ENCODE measurements around the gene FAM163A. TPM values are rescaled to one million over a fixed set of nuclear protein-coding genes. Genes with fewer than 3 reads are reported as not detected.

FAM163A gene
- total and polyA plus RNA-seq, 8 donors: 0.06 to 0.28 (median 0.15) TPM; not detected in 3

DNA sequence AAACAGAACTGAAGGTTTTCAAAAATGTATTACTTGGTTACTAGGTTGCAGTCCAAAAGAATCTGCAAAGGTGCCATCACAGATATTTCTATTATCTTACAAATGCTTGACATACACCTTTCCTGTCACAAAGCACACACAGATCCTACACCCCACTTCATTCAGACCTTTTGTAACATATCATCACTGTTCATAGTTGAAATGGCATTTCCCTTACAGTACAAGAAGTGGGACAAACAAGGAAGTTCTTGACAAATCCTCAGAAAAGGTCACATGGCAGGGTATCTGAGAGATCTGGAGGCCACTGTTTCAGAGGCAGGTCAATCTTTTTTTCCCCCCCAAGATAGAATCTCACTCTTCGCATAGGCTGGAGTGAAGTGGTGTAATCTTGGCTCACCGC lies 113.2 kb downstream of the FAM163A start:
- H3K27me3 ChIP-seq: no peaks in the 10 kb centered on the region
- TF ChIP-seq, protein P1, sequence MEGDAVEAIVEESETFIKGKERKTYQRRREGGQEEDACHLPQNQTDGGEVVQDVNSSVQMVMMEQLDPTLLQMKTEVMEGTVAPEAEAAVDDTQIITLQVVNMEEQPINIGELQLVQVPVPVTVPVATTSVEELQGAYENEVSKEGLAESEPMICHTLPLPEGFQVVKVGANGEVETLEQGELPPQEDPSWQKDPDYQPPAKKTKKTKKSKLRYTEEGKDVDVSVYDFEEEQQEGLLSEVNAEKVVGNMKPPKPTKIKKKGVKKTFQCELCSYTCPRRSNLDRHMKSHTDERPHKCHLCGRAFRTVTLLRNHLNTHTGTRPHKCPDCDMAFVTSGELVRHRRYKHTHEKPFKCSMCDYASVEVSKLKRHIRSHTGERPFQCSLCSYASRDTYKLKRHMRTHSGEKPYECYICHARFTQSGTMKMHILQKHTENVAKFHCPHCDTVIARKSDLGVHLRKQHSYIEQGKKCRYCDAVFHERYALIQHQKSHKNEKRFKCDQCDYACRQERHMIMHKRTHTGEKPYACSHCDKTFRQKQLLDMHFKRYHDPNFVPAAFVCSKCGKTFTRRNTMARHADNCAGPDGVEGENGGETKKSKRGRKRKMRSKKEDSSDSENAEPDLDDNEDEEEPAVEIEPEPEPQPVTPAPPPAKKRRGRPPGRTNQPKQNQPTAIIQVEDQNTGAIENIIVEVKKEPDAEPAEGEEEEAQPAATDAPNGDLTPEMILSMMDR (IDR thresholded peaks at IDR 0.05): no peak
- intact Hi-C loops (cut with DNase I): no loop called here
- no peak overlapping the region for H3K27ac ChIP-seq
- no peak for ATAC-seq
- no peaks in the 10 kb centered on the region for H3K4me1 ChIP-seq
- FAIRE-seq: no peak
- H3K36me3 ChIP-seq: peaks cover 0 to 11% (median 0%) of the 10 kb centered on the region in 3 donors
- no peak overlapping the region for H3K4me3 ChIP-seq
- 94 to 97% methylated on average over 2 of the region's 2 CpGs for WGBS, 2 donors
- no peak for DNase-seq
- no peaks in the 10 kb centered on the region for H3K9me3 ChIP-seq

DNA sequence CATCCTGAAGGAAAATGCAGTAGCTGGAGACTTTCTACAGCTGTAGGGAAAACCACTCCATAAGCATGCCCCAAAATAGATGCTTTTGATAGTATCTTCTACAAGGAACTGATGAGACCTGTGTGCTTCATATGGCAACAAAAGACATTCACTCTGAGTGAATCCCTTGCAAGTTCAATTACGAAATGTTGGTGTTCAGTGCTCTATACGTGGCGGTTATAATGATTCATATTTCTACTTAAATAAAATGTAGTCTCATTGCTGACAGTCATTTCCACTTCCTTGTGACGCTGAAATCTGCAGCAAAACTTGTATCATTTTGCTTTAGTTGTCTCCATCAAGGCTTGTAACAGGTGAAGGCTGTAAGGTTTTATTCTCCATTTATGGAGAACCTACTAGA lies 113.9 kb downstream of the FAM163A start:
- H3K9me3 ChIP-seq: no peaks in the 10 kb centered on the region
- no peak for ATAC-seq
- no peak overlapping the region for H3K4me3 ChIP-seq
- H3K36me3 ChIP-seq: peaks cover 0 to 10% (median 0%) of the 10 kb centered on the region in 3 donors
- DNase-seq: no peak
- H3K4me1 ChIP-seq: no peaks in the 10 kb centered on the region
- H3K27me3 ChIP-seq: no peaks in the 10 kb centered on the region
- FAIRE-seq: no peak
- 91 to 93% methylated on average over 4 of the region's 4 CpGs for WGBS, 2 donors
- TF ChIP-seq, protein P1 (IDR thresholded peaks at IDR 0.05): no peak
- no peak overlapping the region for H3K27ac ChIP-seq
- intact Hi-C loops (cut with DNase I): no loop called here

DNA sequence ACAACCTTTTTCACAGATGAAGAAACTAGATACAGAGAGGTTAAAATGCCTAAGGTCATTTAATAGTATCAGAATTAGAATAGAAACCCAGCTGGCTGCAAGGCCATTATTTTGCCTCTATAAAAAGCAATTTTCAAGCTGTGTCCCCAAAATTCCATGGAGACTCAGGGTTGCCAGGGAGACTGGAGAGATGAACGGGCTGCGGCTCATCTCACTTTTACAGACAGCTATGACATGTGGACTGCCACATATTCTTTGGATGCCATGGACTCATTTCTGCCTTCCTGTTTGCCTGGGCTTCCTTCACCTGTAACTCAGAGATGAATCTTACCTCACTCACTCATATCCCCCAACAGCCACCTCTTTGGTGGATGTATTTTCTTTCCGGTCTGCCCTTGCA lies 117.6 kb downstream of the FAM163A start:
- FAIRE-seq (no peak), ATAC-seq (no peak), DNase-seq (no peak)
- intact Hi-C loops (cut with DNase I): no loop called here
- Histone ChIP-seq H3K4me3 (no peak overlapping the region), H3K36me3 (peaks cover 0 to 32% (median 0%) of the 10 kb centered on the region in 3 donors), H3K9me3 (no peaks in the 10 kb centered on the region), H3K27me3 (no peaks in the 10 kb centered on the region), H3K4me1 (no peaks in the 10 kb centered on the region), H3K27ac (no peak overlapping the region)
- TF ChIP-seq, protein P1 (IDR thresholded peaks at IDR 0.05): no peak
- 92 to 93% methylated on average over 3 of the region's 3 CpGs for WGBS, 2 donors

- peaks cover 0 to 37% (median 0%) of the 10 kb centered on the region in 3 donors for H3K36me3 ChIP-seq
- FAIRE-seq (no peak), DNase-seq (no peak), ATAC-seq (no peak)
- no peaks in the 10 kb centered on the region for H3K27me3 ChIP-seq
- H3K9me3 ChIP-seq: no peaks in the 10 kb centered on the region
- H3K27ac ChIP-seq: no peak overlapping the region
- intact Hi-C loops (cut with DNase I): no loop called here
- 82 to 85% methylated on average over 6 of the region's 6 CpGs for WGBS, 2 donors
- H3K4me3 ChIP-seq: no peak overlapping the region
- H3K4me1 ChIP-seq: peaks cover 0 to 4% (median under 1%) of the 10 kb centered on the region in 3 donors
- TF ChIP-seq, protein P1 (IDR thresholded peaks at IDR 0.05): no peak
These were observed 122.3 kb downstream of the FAM163A start for GRCh38 chr1:179865377-179865776.

Other genes with a start within 250 kb of the FAM163A start
- gene NPHS2, start 167.3 kb upstream of the FAM163A start, total RNA-seq: under 1 TPM in 1 of 6 donors, not detected in 5; 0.12 TPM
- not detected for gene NPHS2, start 167.3 kb upstream of the FAM163A start, polyA plus RNA-seq
- under 1 TPM in 5 of 6 donors, not detected in 1; 0.06 to 0.47 (median 0.23) TPM for gene TDRD5, start 151.5 kb upstream of the FAM163A start, total RNA-seq
- gene TDRD5, start 151.5 kb upstream of the FAM163A start, polyA plus RNA-seq: 1 to 10 TPM in 1 of 2 donors, under 1 TPM in 1; 0.23 to 1.5 TPM
- 10 to 100 TPM; 25.7 to 69.4 (median 38.7) TPM for gene TOR1AIP2, start 134.5 kb downstream of the FAM163A start, total RNA-seq
- gene TOR1AIP2, start 134.5 kb downstream of the FAM163A start, polyA plus RNA-seq: 10 to 100 TPM in 1 of 2 donors, 1 to 10 TPM in 1; 9.7 to 12.2 TPM
- 10 to 100 TPM; 13.7 to 29.9 (median 21.2) TPM for gene TOR1AIP1, start 139.0 kb downstream of the FAM163A start, total RNA-seq
- 10 to 100 TPM in 1 of 2 donors, 1 to 10 TPM in 1; 8.8 to 18.0 TPM for gene TOR1AIP1, start 139.0 kb downstream of the FAM163A start, polyA plus RNA-seq
- 10 to 100 TPM; 18.5 to 30.8 (median 21.8) TPM for gene CEP350, start 211.5 kb downstream of the FAM163A start, total RNA-seq
- 1 to 10 TPM; 4.6 to 4.9 TPM for gene CEP350, start 211.5 kb downstream of the FAM163A start, polyA plus RNA-seq

All from pancreas (tissue), 10 donors.